Activated CD4-positive, alpha-beta T cell treated with anti-CD3 and anti-CD28 coated beads for 48 hours (primary cell): ENCODE data around the gene SRGAP3.
A peak's percentile ranks its signal among the peaks of the same experiment; 100 is the strongest.

Experiments
- DNase-seq: peaks from one replicate; pipeline ENCODE4 v3.0.0-alpha.2; 2020

The SRGAP3 gene

GRCh38 chr3:9198899-9199335, 50.5 kb downstream of the SRGAP3 start:
- no peak for DNase-seq

DNA sequence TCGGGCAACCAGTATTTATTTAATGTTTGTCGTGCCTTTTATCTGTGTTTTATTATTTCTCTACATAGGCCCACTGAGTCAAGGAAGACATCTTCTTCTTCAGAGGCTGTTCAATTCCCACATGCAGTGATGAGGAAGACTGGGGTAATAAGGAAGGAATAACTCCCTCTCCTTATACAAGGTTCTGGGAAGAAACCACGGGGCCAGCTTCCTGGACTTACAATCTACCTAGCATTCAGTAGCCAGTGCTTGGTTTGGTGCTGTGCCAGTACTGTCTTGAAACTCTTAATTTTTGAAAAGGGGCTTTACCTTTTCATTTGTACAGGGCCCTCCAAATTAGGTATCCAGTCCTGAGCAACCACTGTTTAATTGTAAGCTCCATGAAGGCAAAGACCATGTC, 51.2 kb downstream of the SRGAP3 start:
- DNase-seq: no peak

GRCh38 chr3:9196020-9196419, 53.4 kb downstream of the SRGAP3 start:
- no peak for DNase-seq

GRCh38 chr3:9195390-9195789, 54.1 kb downstream of the SRGAP3 start:
- DNase-seq: no peak

DNA sequence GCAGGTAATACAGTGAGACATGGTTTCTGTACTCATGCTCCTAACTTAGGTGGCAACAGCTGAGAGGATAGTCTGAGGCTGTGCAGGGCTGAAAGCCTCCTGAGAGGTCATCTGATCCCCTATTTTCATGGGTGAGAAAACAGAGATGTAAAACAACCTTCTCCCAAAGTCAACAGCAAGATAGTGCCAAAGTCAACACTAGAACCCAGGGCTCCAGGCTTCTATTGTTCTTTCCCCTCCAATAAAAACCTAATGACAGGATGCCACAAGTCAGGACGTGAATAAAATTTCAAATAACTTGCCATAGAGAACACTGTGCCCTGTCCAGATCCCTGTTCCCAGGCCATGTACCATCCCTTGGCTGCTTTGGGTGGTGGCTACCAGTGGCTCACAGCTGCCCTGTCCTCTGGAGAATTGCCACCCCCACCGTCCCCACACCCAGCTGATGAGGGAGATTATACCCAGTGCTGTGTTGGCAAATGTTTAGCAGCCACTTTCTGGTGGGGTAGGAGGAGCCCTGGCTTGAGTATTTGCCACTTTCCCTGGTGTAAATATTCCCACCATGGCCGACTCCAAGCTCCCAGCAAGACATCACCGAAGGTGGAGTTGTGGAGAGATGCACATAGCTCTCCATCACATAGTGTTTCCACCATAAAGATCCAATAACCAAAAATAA, 54.8 kb downstream of the SRGAP3 start:
- no peak for DNase-seq

- DNase-seq: no peak
These were observed 55.7 kb downstream of the SRGAP3 start for GRCh38 chr3:9193633-9194195.

DNA sequence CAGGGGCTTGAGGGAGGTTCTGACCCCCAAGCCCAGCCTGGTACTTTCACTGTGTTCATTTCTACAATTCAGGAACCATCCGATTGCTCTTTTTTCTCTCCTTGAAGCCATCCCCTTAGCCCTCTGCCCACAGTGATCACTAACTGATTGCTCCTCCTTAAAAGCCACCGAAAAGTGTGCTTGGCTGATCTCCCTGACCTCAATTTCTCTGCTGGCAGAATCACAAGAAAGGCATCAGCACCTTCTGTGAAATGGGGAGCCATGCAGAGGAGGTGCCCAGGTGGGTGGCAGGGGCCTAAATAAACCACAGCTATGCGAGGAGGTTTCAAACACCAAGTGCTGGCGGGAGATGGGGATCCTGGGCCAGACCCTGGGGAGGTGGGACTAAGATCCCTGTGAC, 56.2 kb downstream of the SRGAP3 start:
- DNase-seq: no peak

DNA sequence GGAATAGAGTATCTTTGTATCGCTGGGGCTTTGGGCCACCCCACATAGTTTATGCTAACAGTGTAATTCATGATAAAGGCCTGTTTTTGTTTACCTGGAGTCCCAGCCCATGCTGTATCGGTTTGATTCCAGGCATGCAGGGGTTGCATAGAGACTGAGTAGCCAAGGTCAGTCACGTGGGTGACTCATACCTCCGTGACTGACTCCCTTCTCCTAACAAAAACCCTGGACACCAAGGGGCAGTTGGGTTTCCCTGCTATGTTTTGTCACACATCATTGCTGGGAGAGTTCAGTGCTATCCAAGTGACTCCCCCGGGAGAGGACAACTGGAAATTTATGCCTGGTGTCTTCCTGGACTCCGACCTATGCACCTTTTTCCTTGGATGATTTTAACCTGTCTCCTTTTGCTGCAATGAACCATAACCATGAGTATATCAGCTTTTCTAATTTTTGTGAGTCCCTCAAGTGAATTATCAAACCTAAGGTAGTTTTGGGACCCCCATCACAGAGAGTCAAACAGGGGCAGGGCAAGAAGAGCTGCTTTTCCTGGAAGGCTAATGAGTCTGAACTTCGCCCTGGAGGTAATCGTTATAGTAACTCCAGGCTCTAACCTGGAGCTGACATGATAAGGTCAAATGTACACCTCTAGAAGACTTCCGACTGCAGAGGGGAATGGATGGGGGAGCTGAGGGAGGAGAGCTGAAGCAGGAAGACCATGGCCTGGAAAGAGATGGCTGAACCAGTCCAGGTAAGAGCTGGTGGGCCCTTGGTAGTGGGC, 57.0 kb downstream of the SRGAP3 start:
- no peak for DNase-seq

DNA sequence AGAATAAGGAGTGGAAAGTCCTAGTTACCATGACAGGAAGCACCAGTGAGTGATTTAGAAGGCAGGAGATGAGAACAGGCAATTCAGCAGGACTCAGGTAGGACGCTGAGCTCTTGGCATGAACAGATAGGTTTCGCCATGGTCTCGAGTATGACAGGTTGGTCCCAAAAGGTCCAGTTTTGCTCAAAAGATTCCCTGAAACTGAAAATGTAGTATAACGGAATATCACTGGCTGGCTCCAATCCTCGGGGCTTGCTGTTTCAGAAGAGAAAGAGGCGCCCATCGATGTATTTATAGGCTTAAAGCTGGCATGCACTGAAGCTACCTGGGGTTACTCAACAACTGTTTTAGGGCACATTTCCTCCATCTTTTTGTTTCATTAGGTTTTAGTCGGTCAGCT, 59.2 kb downstream of the SRGAP3 start:
- DNase-seq: no peak

- no peak for DNase-seq
These were observed 60.9 kb downstream of the SRGAP3 start for GRCh38 chr3:9188583-9188982.

GRCh38 chr3:9185701-9186100, 63.7 kb downstream of the SRGAP3 start:
- no peak for DNase-seq

- DNase-seq: no peak
These were observed 64.4 kb downstream of the SRGAP3 start for GRCh38 chr3:9185046-9185445.

DNA sequence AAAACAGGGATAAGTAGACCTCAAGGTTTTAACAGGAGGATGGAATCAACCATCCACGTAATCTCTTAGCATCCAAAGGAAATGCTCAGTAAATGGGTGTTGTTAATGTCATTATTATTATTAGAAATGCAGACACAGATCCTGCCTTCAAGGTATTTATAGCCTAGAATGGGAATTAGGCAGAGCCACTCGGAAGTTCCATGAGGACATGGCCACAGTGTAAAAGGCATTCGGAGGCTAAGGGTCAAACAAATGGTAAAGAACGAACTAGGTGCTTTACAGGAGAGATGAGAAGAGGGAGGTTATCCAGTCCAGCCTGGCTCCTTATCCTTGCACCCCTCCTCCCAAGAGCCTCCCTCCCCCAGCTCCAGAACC, 65.0 kb downstream of the SRGAP3 start:
- DNase-seq: no peak

DNA sequence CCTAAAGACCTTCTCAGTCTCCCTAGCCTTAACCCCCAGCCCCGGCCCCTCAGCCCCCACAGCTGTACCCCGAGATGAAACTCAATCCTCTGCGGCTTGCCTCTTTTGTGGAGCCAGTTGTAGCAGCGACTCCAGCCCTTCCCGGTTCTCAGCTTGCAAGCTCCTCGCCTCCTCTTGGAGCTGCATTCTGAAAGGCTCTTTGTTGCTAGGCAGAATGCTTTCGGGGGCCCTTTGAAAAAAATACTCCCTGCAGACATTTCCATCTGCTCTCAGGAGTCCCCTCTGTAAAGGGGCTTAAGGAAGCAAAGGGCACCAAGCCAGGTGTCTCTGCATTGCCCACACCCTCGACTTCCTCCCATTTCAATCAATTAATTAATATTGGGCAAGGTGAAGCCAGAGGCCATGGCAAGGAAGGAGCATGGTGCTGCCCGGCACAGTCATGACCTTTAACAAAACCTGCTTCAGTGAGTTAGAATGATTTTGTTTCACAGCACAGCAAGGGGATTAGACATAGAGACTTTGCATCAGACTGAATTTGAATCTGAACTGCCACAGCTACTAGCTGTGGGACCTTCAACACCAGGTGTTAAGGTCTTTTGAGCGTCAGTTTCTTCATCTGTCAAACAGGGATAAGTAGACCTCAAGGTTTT, 65.5 kb downstream of the SRGAP3 start:
- DNase-seq: no peak

DNA sequence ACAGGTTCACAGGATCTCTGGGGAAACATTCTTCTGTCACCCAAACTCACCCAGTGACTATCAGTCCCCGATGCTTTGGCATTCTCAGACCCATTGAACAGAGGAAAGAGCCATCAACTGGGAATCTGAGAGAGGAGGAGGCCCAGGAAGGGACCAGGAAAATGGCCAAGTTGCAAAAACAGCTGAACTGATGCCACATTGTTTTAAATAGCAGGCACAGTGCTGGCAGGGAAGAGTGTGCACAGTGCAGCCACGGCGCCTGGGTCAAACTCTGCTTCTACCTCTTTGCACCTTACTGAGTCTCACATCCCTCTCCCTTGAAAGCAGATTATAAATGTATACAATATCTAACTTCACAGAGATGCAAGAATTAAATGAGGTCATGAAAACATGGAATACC, 66.4 kb downstream of the SRGAP3 start:
- no peak for DNase-seq

DNA sequence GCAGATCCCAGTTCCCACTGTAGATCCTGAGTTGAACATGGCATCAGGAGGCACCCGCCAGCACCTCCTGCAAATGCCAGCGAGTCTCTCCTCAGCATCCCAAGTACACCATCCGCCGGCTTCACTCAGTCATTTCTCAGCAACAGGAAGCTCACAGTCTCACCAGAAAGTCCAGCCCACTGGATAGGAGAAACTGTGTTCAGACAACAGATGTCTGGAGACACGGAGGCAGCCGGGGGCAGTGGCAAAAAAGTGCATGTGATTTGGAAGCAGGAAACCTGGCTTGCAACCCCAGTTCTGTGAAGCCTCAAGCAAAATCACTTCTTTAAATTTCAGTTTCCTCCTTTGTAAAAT, 68.7 kb downstream of the SRGAP3 start:
- peak; percentile 29 for DNase-seq

DNA sequence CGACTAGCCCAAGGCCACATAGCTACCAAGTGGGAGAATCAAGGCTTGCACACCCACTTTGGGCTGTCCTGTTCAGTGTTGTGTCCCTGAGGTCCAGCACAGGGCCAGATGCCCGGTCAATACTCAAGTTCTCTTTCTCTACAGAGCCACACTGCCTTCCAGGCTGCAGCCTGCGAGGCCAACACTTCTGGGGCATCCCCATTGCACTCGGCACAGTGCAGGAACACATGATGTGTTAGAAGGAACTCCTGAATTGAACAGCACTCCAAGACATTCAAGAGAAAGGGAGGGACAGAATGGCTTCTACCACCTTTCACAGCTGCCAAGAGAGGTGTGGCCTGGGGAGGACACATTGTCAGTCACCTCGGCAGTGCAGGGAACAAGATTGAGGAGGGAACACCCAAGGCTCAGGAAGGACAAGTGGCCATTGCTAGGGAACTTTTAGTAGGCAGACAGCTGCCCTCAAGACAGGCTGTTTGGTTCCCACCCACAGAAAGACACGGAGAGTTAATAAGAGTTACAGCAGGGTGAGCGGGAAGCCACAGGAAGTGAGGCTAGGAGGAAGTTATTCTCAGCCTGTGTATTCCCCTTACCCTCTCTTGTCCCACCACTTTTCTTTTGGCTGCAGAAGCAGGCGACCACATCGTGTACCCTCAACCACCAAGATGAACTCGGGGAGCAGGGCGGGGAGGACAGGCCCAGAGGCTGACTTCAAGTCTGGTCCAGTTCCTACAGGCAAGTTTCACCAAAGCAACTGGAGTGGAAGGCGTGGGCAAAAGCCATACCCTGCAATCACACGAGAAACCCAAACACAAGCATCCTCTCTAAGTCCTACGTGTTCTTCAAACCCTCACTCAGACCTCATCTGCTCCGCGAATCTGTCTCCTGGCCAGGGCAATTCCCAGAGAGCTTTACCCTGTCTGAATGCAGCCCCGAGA, 69.4 kb downstream of the SRGAP3 start:
- peak; percentile 14 for DNase-seq

GRCh38 chr3:9178697-9179096, 70.7 kb downstream of the SRGAP3 start:
- no peak for DNase-seq

GRCh38 chr3:9175421-9175820, 74.0 kb downstream of the SRGAP3 start:
- DNase-seq: no peak

DNA sequence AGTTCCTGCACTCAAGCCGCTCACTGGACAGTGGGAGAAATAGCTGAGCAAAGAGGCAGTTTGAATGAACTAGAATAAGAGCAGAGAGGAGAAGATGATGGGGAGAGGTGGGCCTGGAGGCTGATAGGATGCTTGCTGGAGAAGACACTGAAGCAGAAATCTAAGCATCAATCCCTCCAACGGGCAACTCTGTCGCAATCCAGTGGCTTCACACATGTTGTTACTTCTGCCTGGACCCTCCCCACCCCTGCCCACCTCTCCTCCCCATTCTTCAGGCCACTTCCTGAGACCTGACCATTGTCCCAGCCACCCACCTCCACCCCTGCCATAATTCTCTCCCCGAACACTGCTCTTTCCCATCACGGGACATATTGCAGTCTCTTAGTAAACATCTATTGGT, 76.0 kb downstream of the SRGAP3 start:
- no peak for DNase-seq

- no peak for DNase-seq
These were observed 76.6 kb downstream of the SRGAP3 start for GRCh38 chr3:9172851-9173321.

DNA sequence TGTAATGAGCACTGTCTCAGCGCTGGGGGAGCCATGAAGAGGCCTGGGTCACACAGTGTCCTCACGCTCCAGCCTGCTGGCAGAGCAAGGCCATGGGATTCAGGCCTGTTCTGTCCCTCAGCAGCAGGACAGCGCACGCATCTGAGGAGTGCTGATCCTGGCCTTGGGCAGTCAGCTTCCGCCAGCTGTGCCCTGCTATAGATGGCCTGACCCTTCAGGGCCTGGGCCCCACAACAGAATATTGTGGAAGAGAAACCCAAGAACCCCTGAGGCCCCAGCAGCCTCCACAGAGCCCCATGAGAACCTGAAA, 78.6 kb downstream of the SRGAP3 start:
- no peak for DNase-seq
